ENCODE data around the gene ATG4A.

GRCh38 chrX:108163333-108164082, 71.9 kb downstream of the ATG4A start:
- TF ChIP-seq POLR2A (IDR thresholded peaks at IDR 0.05): no peak
- TF ChIP-seq CTCF (IDR thresholded peaks at IDR 0.05): no peak

Measured in esophagus squamous epithelium (tissue), 4 donors.